Measurements from ENCODE around the gene MRPS25. TPM values are rescaled to one million over a fixed set of nuclear protein-coding genes. Genes with fewer than 3 reads are reported as not detected.

Gene MRPS25
- total RNA-seq (2021) = 53.2 and 56.2 TPM in 2 replicates
- long read RNA-seq, full-length matches to known transcripts = 200 of 230 reads
- long read RNA-seq, partial matches to known transcripts = 3 of 230 reads
- long read RNA-seq, other reads (novel, unspliced or antisense) = 27 of 230 reads

- Histone ChIP-seq H2BK15ac (ENCODE audit: low read depth, low read length) (no peak within 1 kb of the TSS), H2BK5ac (ENCODE audit: insufficient read length, low read length) (no peak within 1 kb of the TSS), H4K5ac (ENCODE audit: insufficient read length, low read depth, low read length) (no peak within 1 kb of the TSS), H3K9me3 (ENCODE audit: control insufficient read depth, low read depth, low read length) (no peaks in the 10 kb centered on the region), H3K23me2 (ENCODE audit: insufficient read length, low read depth, low read length, poor library complexity, severe bottlenecking) (peaks cover 7% of the 10 kb centered on the region), H3K18ac (ENCODE audit: insufficient read length, low read depth, low read length) (peak within 1 kb of the TSS; percentile 15), H4K20me1 (ENCODE audit: control insufficient read depth, insufficient read depth, insufficient read length) (no peaks in the 10 kb centered on the region), H3K9ac (ENCODE audit: extremely low read depth, insufficient read length, low read length) (peak within 1 kb of the TSS; percentile 73), H3K23ac (ENCODE audit: insufficient read length, low read depth, low read length) (no peak within 1 kb of the TSS), H3K79me2 (ENCODE audit: insufficient read depth, low read length) (peaks cover 12% of the 10 kb centered on the region; the same call in 1 of the 2 replicates), H3T11ph (ENCODE audit: low read length) (no peak within 1 kb of the TSS), H3K14ac (ENCODE audit: insufficient read depth, low read length) (peak within 1 kb of the TSS; percentile 70), H3K27ac (ENCODE audit: insufficient read length, low read depth, low read length) (no peak within 1 kb of the TSS), H3K79me1 (ENCODE audit: insufficient read depth, low read depth, low read length, poor library complexity, severe bottlenecking) (peaks cover 5% of the 10 kb centered on the region), H4K91ac (ENCODE audit: insufficient read length, low read depth, low read length) (no peak within 1 kb of the TSS), H3K4me2 (ENCODE audit: insufficient read depth, insufficient read length, low read length) (peak within 1 kb of the TSS; percentile 95), H3K4me1 (ENCODE audit: insufficient read depth, low read length) (peaks cover 6% of the 10 kb centered on the region; the same call in 1 of the 2 replicates), H3K4ac (ENCODE audit: low read depth, low read length) (no peak within 1 kb of the TSS), H2AK5ac (ENCODE audit: insufficient read length, low read length) (no peak within 1 kb of the TSS), H2BK20ac (ENCODE audit: low read depth, low read length, poor library complexity, severe bottlenecking) (no peak within 1 kb of the TSS), H2BK12ac (ENCODE audit: insufficient read length, low read depth, low read length) (no peak within 1 kb of the TSS), H2BK120ac (ENCODE audit: low read depth, low read length, poor library complexity, severe bottlenecking) (no peak within 1 kb of the TSS), H3K27me3 (ENCODE audit: insufficient read depth, low read length) (no peaks in the 10 kb centered on the region), H3K56ac (ENCODE audit: insufficient read length, low read depth, low read length) (no peak within 1 kb of the TSS), H4K8ac (replicated peaks; ENCODE audit: insufficient read length, low read depth, low read length) (no peak within 1 kb of the TSS), H2AFZ (ENCODE audit: low read length) (peak within 1 kb of the TSS; percentile 14)
- peak; percentile 91 for DNase-seq
- H3K27ac Mint-ChIP-seq = peak within 1 kb of the TSS; percentile 74 to 99 (median 99); a peak in 4 of 7 replicates
- peaks cover 3% of the 10 kb centered on the region; the same call in 1 of the 2 replicates for H3K27me3 Mint-ChIP-seq (ENCODE audit: low read depth)
- peak within 1 kb of the TSS; percentile 97 for H3K4me3 Mint-ChIP-seq
- H3K4me1 Mint-ChIP-seq = peaks cover 18% of the 10 kb centered on the region in 2 experiments
- WGBS (ENCODE audit: extremely low coverage, insufficient read length, low lambda C conversion rate) = no CpG with 5 or more reads among the region's 69 CpGs
- TF ChIP-seq CTCF (conservative IDR thresholded peaks at IDR 0.05) = no peak
- peaks cover 16 to 24% (median 20%) of the 10 kb centered on the region in 3 experiments for H3K36me3 Mint-ChIP-seq (ENCODE audit: insufficient read depth in 1 of 3, low read depth in 3 of 3)
- peaks cover 0 to 3% of the 10 kb centered on the region in 2 experiments; a peak in 2 of 5 replicates for H3K9me3 Mint-ChIP-seq
Observed at GRCh38 chr3:15064835-15065549, at the start of gene MRPS25. MRPS25 (minus strand) TSS chr3:15065315; CDS start chr3:15065194, 121 bp downstream.

All from H9 (cell line).